Brain microvascular endothelial cell (primary cell): ENCODE data around the gene CRACDL.

Source experiments
- DNase-seq: peaks from one replicate; pipeline ENCODE4 v3.0.0-alpha.2; 2020
- H3K27ac ChIP-seq: fragments of 250-450 bp; sonication (Bioruptor Pico); 2 replicates; pipeline ENCODE4 v1.5.1; 2020; ENCODE audit warnings: mild to moderate bottlenecking, moderate library complexity
- H3K27me3 ChIP-seq: fragments of 250-450 bp; sonication (Bioruptor Pico); replicated peaks from 2 replicates; pipeline ENCODE4 v1.5.1; 2020; ENCODE audit warnings: mild to moderate bottlenecking
- H3K36me3 ChIP-seq: fragments of 250-450 bp; sonication (Bioruptor Pico); replicated peaks from 2 replicates; pipeline ENCODE4 v1.5.1; 2020; ENCODE audit warnings: mild to moderate bottlenecking
- H3K4me3 ChIP-seq: 2 replicates; pipeline ENCODE4 v1.5.1; 2011; ENCODE audit warnings: low read depth, mild to moderate bottlenecking, control low read depth, low read length, moderate library complexity
- in situ Hi-C: cut with HindIII; loops from 2 replicates; pipeline ENCODE4 v1.10.0; 2017; ENCODE audit warnings: low sequenced_read_pairs, low pct_ligation_motif_present
- TF ChIP-seq, protein P1 (sequence below): IDR thresholded peaks from 2 replicates; pipeline ENCODE4 v1.5.1; 2011; ENCODE audit warnings: low read depth, mild to moderate bottlenecking, moderate library complexity, low read length, control low read depth, inconsistent platforms; ENCODE audit errors: missing control alignments

Gene CRACDL

DNA sequence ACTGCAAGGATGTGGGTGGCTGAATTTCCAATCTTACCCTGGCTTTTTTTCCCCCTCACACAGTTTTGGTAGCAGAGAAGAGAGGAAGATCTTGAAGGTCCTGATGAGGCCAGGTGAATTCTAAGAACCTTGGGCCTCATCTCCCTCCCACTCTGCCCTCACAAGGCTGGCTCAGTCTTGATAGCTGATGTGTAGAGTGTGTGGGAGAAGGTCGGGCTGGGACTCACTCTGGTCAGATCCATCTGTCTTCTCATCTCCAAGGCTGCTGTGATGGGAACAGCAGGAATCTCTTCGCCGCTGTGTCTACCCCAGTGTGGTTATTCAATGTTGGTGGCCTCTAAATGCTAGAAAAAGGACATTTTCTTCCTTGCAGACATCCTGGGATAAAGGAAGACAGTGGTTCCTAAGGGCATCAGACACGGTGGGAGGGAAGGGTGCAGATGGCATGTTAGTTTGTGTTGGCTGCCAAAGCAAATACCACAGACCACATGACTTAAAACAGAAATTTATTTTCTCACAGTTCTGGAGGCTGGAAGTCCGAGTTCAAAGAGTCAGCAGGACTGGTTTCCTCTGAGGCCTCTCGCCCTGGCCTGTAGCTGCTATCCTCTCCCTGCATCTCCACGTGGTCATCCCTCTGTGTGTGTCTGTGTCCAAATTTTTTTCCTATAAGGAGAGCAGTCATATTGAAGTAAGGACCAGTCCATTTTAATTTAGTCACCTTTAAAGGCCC is 167.5 kb downstream of the CRACDL start:
- Histone ChIP-seq H3K27ac (peak overlapping the region; percentile 13), H3K27me3 (no peaks in the 10 kb centered on the region), H3K4me3 (no peak overlapping the region), H3K36me3 (no peaks in the 10 kb centered on the region)
- DNase-seq, result peak; percentile 59
- TF ChIP-seq, protein P1, sequence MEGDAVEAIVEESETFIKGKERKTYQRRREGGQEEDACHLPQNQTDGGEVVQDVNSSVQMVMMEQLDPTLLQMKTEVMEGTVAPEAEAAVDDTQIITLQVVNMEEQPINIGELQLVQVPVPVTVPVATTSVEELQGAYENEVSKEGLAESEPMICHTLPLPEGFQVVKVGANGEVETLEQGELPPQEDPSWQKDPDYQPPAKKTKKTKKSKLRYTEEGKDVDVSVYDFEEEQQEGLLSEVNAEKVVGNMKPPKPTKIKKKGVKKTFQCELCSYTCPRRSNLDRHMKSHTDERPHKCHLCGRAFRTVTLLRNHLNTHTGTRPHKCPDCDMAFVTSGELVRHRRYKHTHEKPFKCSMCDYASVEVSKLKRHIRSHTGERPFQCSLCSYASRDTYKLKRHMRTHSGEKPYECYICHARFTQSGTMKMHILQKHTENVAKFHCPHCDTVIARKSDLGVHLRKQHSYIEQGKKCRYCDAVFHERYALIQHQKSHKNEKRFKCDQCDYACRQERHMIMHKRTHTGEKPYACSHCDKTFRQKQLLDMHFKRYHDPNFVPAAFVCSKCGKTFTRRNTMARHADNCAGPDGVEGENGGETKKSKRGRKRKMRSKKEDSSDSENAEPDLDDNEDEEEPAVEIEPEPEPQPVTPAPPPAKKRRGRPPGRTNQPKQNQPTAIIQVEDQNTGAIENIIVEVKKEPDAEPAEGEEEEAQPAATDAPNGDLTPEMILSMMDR, result no peak
- in situ Hi-C loops, result no loop called here

DNA sequence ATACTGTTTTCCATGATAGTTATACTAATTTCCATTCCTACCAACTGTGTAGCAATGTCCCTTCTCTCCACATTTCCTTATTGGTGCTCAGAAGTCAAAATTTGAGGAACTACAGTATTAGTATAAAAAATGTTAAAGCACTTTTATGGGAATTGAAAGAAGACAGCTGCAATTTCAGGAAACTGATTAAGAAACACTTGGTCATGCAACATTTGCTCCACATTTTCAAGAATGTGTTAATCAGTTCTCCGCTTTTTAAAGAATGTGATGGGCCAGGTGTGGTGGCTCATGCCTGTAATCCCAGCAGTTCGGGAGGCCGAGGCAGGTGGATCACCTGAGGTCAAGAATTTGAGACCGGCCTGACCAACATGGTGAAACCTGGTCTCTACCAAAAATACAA is 171.5 kb downstream of the CRACDL start:
- in situ Hi-C loops, result no loop called here
- Histone ChIP-seq H3K27me3 (no peaks in the 10 kb centered on the region), H3K36me3 (no peaks in the 10 kb centered on the region), H3K27ac (no peak overlapping the region), H3K4me3 (no peak overlapping the region)
- no peak for DNase-seq
- TF ChIP-seq, protein P1, result no peak

DNA sequence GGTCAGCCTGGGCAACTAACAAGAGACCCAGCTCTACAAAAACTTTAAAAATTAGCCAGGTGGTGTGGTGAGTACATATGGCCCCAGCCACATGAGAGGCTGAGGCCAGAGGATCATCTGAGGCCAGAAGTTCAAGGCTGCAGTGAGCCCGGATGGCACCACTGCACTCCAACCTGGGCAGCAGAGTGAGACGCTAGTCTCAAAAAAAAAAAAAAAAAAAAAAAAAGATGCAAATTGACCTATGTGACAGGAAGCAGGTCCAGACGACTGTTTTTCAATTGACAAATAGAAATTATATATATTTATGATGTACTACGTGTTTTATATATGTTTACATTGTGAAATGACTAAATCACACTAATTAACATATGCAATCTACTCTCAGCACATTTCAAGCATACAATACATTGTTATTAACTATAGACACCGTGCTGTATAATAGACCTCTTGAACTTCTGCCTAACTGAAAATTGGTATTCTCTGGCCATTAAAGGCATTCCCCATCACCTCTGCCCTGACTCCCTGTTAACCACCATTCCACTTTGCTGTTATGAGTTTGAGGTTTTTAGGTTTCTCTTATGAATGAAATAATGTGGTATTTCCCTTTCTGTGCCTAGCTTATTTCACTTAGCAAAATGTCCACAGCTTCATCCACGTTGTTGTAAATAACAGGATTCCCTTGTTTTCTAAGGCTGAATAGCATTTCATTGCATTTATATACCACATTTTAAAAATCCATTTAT is 172.6 kb downstream of the CRACDL start:
- TF ChIP-seq, protein P1, result no peak
- Histone ChIP-seq H3K27me3 (no peaks in the 10 kb centered on the region), H3K27ac (no peak overlapping the region), H3K36me3 (no peaks in the 10 kb centered on the region), H3K4me3 (no peak overlapping the region)
- in situ Hi-C loops, result no loop called here
- DNase-seq, result no peak

DNA sequence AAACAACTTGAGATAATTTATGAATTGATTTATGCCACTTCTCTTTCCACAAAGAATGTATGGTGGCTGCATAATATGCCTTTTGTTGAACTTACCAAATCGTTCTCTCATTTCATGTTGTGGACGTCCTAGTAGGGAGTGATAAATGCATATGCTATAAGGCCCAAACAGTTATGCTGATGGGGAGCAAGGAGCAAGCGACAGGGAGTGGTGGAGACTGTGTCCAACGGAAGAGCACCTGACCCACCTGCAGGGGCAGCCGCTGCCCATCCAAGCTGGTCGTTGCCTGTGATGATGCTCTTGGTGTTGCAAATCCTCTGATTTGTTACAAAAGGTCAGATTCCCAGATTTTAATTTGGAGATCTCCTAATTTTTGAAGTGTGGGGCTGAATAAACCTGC is 174.1 kb downstream of the CRACDL start:
- in situ Hi-C loops, result no loop called here
- no peak overlapping the region for H3K4me3 ChIP-seq
- TF ChIP-seq, protein P1, result no peak
- H3K27ac ChIP-seq, result no peak overlapping the region
- no peaks in the 10 kb centered on the region for H3K27me3 ChIP-seq
- no peaks in the 10 kb centered on the region for H3K36me3 ChIP-seq
- no peak for DNase-seq

DNA sequence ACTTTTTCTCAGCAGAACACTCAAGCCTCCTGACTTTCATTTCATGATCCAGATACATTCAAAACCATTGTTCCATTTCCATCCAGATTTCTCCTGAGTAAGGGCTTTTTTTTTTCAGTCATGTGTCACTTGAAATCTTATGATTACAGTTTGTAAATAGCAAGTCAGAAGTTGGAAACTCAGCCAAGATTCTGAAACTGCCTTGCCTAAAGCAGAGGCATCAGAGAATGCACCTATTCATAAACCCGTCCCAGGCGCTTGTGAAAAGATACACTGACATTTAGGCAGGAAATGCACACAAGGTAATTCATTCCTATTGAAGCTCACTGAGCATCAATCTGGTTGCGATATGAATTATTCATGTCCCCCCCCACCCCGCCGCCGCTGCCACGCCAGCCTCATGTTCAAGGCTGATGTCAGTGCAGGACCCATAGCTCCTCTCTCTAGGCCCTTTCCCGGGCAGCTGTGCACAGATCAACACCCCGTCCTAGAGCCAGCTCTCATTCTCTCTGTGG is 174.7 kb downstream of the CRACDL start:
- Histone ChIP-seq H3K27me3 (no peaks in the 10 kb centered on the region), H3K4me3 (no peak overlapping the region), H3K36me3 (no peaks in the 10 kb centered on the region), H3K27ac (no peak overlapping the region)
- in situ Hi-C loops, result no loop called here
- TF ChIP-seq, protein P1, result no peak
- DNase-seq, result no peak
